ENCODE data around the gene PAQR4.

DNA sequence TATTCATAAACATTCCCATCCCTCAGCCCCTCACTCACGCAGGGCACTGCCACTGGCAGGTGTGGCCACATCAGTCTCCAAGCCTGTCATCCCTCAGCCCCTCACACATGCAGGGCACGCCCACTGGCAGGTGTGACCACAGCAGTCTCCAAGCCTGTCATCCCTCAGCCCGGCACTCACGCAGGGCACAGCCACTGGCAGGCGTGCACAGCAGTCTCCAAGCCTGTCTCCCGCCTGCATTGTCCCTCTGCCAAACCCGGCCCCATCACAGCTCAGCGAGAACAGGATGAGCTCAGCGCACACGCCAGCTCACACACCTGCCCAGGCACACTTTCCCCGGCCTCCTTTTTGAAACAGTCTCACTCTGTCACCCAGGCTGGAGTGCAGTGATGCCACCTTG, 16.5 kb upstream of the PAQR4 start:
- TF ChIP-seq, protein P1, sequence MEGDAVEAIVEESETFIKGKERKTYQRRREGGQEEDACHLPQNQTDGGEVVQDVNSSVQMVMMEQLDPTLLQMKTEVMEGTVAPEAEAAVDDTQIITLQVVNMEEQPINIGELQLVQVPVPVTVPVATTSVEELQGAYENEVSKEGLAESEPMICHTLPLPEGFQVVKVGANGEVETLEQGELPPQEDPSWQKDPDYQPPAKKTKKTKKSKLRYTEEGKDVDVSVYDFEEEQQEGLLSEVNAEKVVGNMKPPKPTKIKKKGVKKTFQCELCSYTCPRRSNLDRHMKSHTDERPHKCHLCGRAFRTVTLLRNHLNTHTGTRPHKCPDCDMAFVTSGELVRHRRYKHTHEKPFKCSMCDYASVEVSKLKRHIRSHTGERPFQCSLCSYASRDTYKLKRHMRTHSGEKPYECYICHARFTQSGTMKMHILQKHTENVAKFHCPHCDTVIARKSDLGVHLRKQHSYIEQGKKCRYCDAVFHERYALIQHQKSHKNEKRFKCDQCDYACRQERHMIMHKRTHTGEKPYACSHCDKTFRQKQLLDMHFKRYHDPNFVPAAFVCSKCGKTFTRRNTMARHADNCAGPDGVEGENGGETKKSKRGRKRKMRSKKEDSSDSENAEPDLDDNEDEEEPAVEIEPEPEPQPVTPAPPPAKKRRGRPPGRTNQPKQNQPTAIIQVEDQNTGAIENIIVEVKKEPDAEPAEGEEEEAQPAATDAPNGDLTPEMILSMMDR (CRISPR knock-in tag; IDR thresholded peaks at IDR 0.05): no peak
- TF ChIP-seq SMARCC2 (IDR thresholded peaks at IDR 0.05): no peak
- no peak for TF ChIP-seq ZNF121 (CRISPR knock-in tag; IDR thresholded peaks at IDR 0.05)
- TF ChIP-seq TCF7 (IDR thresholded peaks at IDR 0.05; ENCODE audit: low read depth): no peak
- no peak for TF ChIP-seq EP300 (IDR thresholded peaks at IDR 0.05; ENCODE audit: low read depth in 2 of 2, low read length in 2 of 2)
- no peak for TF ChIP-seq EP300 (CRISPR knock-in tag; IDR thresholded peaks at IDR 0.05; ENCODE audit: borderline replicate concordance)
- TF ChIP-seq, protein P2, sequence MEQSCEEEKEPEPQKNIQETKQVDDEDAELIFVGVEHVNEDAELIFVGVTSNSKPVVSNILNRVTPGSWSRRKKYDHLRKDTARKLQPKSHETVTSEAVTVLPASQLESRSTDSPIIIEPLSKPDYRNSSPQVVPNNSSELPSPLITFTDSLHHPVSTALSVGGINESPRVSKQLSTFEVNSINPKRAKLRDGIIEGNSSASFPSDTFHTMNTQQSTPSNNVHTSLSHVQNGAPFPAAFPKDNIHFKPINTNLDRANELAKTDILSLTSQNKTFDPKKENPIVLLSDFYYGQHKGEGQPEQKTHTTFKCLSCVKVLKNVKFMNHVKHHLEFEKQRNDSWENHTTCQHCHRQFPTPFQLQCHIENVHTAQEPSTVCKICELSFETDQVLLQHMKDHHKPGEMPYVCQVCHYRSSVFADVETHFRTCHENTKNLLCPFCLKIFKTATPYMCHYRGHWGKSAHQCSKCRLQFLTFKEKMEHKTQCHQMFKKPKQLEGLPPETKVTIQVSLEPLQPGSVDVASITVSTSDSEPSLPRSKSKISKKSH (CRISPR knock-in tag; IDR thresholded peaks at IDR 0.05; ENCODE audit: borderline replicate concordance): no peak
- TF ChIP-seq ZNF629 (CRISPR knock-in tag; conservative IDR thresholded peaks at IDR 0.05): no peak
- TF ChIP-seq DR1 (CRISPR knock-in tag; IDR thresholded peaks at IDR 0.05): no peak
- no peak for TF ChIP-seq ZNF768 (CRISPR knock-in tag; IDR thresholded peaks at IDR 0.05)
- TF ChIP-seq TOE1 (CRISPR knock-in tag; IDR thresholded peaks at IDR 0.05): no peak
- TF ChIP-seq, protein P3, sequence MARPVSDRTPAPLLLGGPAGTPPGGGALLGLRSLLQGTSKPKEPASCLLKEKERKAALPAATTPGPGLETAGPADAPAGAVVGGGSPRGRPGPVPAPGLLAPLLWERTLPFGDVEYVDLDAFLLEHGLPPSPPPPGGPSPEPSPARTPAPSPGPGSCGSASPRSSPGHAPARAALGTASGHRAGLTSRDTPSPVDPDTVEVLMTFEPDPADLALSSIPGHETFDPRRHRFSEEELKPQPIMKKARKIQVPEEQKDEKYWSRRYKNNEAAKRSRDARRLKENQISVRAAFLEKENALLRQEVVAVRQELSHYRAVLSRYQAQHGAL (CRISPR knock-in tag; IDR thresholded peaks at IDR 0.05; ENCODE audit: not compliant biosample characterization): no peak
